Adipose tissue (tissue), 3 donors: ENCODE data around the gene SUGCT. TPM values are rescaled to one million over a fixed set of nuclear protein-coding genes. Genes with fewer than 3 reads are reported as not detected.
"Not testable (repeated sequence)": the region's sequence is repeated elsewhere in the genome, so short reads cannot be mapped to it uniquely, and the experiment has no call there.

Source experiments
- H3K27ac ChIP-seq: one replicate; pipeline ENCODE4 v1.5.1; 2013; ENCODE audit warnings: low read depth, low read length
- WGBS, 3 donors: extraction: QIAGEN DNeasy Blood & Tissue Kit; methylation state at CpG; one replicate each; pipeline ENCODE4 v1.1.7; 2013; 5-methylcytosine and 5-hydroxymethylcytosine counted together
- polyA plus RNA-seq, 3 donors: library from polyadenylated mRNA; stranded (reverse); fragments of 200-250 nt; gene quantifications; one replicate each; pipeline ENCODE4 v1.2.3, GENCODE V29; 2013
- donor health status: healthy with polysubstance abuse.
- donor health status: Bipolar disorder and iron deficiency.
- donor health status: healthy.

Gene SUGCT
- polyA plus RNA-seq = 1 to 10 TPM in 2 of 3 donors, under 1 TPM in 1; 0.75 to 4.2 (median 1.9) TPM

GRCh38 chr7:40134428-40135316, at the start of gene SUGCT, which contains the start of gene MPLKIP:
Gene SUGCT, plus strand, starts transcription at chr7:40135005.
Gene MPLKIP, minus strand, starts transcription at chr7:40134622. Its CDS starts 55 bp downstream, at chr7:40134567.
- 0 to 1% (median 0%) methylated on average over 66 to 75 of the region's 75 CpGs for WGBS, 3 donors
- H3K27ac ChIP-seq = peak within 1 kb of the TSS; percentile 11

- no peak overlapping the region for H3K27ac ChIP-seq
- 87 to 98% (median 98%) methylated on average over 2 of the region's 2 CpGs for WGBS, 3 donors
Measured at GRCh38 chr7:40092182-40092581, 42.6 kb upstream of the SUGCT start.

DNA sequence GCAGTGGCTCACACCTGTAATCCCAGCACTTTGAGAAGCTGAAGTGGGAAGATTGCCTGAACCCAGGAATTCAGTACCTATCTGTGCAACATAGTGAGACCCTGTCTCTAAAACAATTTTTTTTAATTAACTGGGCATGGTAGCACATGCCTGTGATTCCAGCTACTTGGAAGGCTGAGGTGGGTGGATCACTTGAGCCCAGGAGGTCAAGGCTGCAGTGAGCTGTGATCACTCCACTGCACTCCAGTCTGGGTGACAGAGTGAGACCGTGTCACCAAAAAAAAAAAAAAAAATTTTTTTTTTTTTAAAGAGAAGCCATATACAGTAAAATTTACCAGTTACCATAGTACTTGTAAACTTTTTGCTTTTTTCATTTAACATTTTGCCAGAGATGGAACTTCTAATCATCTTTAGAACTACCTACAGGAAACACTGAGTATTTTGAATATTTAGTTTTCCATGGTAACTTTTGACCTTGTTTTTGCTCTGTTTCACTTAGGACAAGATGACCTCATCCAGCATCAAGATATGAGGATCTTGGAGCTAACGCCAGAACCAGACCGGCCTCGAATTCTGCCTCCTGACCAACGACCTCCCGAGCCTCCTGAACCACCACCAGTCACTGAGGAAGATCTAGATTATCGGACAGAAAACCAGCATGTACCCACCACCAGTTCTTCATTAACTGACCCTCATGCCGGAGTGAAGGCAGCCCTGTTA, 41.0 kb upstream of the SUGCT start:
- WGBS, 3 donors = 77 to 88% (median 77%) methylated on average over 8 of the region's 8 CpGs
- no peak overlapping the region for H3K27ac ChIP-seq

DNA sequence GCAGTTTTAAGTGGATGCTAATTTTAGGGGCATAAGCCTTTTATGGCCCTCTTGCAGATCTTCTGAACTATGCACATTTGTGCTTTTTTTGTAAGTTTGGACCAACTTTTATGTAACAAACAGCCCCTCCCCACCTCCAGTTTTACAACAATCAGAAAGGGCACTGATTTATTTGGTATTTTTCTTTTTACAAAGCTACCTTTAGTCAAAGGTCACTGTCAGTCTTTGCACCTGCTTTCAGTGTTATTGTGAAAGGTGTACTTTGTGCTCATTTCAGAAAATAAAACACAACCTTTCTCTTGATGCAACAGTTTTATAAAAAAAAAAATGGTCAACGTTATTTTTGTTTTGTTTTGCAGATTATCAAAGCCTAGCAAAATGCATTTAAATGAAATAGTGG, 39.6 kb upstream of the SUGCT start:
- no peak overlapping the region for H3K27ac ChIP-seq
- 0 to 81% (median 56%) methylated on average over 1 of the region's 1 CpG for WGBS, 3 donors

DNA sequence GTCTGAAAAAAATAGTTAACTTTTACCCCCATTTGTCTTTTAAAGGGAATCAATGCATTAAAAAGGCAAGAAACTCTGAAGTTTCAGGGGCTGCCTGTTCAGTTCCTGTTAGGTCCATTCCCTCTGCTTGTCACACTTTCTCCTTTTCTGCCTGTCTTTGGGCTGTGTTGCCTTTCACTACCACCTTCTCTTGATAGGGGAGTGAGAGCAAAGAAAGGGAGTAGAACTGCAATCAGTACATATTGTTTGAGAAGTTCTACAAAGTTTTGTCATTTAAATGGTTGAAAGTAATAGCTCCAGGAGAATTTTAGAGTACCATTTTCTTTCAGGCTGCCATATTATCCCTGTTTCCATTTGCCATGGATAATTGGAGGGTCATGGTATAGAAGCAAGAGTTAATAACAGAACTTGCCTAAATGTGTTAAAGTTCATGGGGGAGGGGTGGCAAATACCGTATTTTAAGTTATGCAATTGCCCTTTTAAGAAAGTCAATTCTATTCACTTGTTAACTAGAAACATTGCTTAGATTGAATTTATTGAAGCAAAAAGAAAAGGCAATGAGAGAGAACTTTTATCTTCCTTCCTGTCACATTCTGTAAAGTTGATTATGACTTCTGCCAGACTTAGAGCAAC, 39.0 kb upstream of the SUGCT start:
- WGBS, 3 donors = 18 to 29% (median 21%) methylated on average over 1 of the region's 1 CpG
- no peak overlapping the region for H3K27ac ChIP-seq

DNA sequence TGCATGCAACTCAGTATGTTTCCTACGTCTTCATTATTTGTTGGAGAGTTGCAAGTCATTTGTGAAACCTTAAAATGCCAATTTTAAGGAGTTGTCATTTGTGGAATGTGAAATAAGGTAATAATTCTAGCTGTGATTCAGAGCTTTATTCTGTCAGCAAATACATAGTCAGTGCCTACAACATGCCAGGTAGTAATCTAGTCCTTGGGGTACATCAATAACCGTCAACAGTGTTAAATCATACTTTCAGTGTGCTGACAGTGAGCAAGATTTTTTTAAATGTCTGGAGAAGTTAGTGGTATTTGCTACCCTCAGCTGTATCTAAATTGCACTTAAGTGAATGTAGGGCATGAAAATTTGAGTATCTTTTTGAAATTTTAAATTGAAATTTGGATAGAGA, 37.1 kb upstream of the SUGCT start:
- WGBS, 3 donors = 34 to 81% (median 75%) methylated on average over 2 of the region's 2 CpGs
- no peak overlapping the region for H3K27ac ChIP-seq

DNA sequence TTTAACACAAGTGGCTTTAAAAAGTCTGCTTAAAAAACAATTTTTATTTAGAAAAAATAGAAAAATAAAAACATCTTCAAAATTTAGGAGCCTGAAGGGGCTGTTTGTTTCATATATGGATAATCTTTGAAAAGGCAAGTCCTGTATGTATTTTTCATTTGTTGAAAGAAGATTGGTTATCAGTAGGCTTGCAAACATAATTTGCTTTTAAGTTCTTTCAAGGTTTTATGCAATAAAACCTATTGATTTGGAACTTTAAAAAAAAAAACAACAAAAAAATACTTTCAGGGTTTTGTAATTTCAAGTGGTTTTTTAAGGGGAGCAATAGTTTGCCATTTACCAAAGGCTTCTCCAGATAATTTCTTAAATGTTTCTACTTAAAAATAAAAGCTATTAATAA, 36.0 kb upstream of the SUGCT start:
- H3K27ac ChIP-seq = no peak overlapping the region

- 78 to 94% (median 90%) methylated on average over 4 of the region's 4 CpGs for WGBS, 3 donors
- H3K27ac ChIP-seq = no peak overlapping the region
Measured at GRCh38 chr7:40099837-40100236, 35.0 kb upstream of the SUGCT start.

GRCh38 chr7:40101201-40101600, 33.6 kb upstream of the SUGCT start:
- 69 to 93% (median 87%) methylated on average over 3 of the region's 3 CpGs for WGBS, 3 donors

GRCh38 chr7:40102897-40103296, 31.9 kb upstream of the SUGCT start:
- 32 to 95% (median 94%) methylated on average over 2 of the region's 2 CpGs for WGBS, 3 donors
- no peak overlapping the region for H3K27ac ChIP-seq

More at GRCh38 chr7:40101201-40101600, 33.6 kb upstream of the SUGCT start:
- H3K27ac ChIP-seq = no peak overlapping the region

DNA sequence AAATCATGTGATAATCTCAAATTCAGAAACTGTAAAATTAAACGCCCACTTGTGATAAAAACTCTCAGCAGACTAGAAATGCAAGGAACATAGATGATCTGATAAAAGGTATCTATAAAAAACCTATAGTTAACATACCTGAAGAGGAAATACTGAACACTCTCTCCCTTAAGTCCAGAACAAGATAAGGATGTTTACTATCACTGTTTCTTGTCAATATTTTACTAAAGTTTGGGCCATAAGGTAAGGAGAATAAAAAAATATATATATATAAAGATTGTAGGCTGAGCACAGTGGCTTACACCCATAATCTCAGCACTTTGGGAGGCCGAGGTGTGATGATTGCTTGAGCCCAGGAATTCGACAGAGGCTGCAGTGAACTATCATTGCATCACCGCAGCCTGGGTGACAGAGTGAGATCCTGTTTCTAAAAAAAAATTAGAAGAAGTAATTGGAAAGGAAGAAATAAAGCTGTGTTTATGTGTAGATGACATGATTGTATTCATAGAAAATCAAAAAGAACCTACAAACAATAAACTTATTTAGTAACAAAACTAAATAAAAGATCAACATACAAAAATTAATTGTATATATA, 28.8 kb upstream of the SUGCT start:
- H3K27ac ChIP-seq = no peak overlapping the region
- WGBS, 3 donors = 42 to 77% (median 63%) methylated on average over 4 of the region's 4 CpGs

- 87 to 99% (median 96%) methylated on average over 2 of the region's 2 CpGs for WGBS, 3 donors
- H3K27ac ChIP-seq = no peak overlapping the region
Measured at GRCh38 chr7:40115936-40116335, 18.9 kb upstream of the SUGCT start.

GRCh38 chr7:40117199-40117598, 17.6 kb upstream of the SUGCT start:
- 89 to 96% (median 96%) methylated on average over 9 of the region's 9 CpGs for WGBS, 3 donors

DNA sequence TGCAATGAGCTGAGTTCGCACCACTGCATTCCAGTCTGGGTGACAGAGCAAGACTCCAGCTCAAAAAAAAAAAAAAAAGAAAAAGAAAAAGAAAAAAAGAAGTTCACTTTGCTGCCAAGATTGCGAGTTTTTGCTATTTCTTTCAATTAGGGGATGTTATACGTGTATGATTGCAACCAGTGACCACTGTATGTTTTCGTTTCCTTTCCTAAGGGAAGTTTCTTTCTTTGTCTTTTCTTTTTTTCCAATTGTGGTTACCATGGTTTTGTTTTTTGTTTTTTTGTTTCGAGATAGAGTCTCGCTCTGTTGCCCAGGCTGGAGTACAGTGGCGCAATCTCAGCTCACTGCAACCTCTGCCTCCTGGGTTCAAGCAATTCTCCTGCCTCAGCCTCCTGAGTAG, 16.6 kb upstream of the SUGCT start:
- H3K27ac ChIP-seq = not testable (repeated sequence)
- 70 to 90% (median 86%) methylated on average over 7 of the region's 7 CpGs for WGBS, 3 donors

More at GRCh38 chr7:40117199-40117598, 17.6 kb upstream of the SUGCT start:
- H3K27ac ChIP-seq = not testable (repeated sequence)

DNA sequence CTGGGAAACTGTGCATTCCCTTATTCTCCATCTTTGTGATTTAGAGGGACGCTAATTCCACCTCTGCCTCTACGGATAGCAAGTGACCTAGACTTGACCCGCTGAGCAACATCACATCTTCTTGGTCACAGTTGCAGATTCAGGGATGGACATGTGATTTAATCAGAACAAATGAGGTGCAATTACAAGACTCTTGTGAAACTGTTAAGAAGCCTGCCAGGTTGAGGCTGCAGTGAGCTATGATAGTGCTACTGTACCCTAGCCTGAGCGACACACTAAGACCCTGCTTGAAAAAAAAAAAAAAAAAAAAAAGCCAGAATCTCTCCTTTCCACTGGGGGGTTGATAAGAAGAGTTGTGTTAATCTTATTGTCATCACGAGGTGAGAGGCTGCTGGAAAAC, 14.8 kb upstream of the SUGCT start:
- WGBS, 3 donors = 86 to 91% (median 91%) methylated on average over 5 of the region's 5 CpGs
- H3K27ac ChIP-seq = no peak overlapping the region

DNA sequence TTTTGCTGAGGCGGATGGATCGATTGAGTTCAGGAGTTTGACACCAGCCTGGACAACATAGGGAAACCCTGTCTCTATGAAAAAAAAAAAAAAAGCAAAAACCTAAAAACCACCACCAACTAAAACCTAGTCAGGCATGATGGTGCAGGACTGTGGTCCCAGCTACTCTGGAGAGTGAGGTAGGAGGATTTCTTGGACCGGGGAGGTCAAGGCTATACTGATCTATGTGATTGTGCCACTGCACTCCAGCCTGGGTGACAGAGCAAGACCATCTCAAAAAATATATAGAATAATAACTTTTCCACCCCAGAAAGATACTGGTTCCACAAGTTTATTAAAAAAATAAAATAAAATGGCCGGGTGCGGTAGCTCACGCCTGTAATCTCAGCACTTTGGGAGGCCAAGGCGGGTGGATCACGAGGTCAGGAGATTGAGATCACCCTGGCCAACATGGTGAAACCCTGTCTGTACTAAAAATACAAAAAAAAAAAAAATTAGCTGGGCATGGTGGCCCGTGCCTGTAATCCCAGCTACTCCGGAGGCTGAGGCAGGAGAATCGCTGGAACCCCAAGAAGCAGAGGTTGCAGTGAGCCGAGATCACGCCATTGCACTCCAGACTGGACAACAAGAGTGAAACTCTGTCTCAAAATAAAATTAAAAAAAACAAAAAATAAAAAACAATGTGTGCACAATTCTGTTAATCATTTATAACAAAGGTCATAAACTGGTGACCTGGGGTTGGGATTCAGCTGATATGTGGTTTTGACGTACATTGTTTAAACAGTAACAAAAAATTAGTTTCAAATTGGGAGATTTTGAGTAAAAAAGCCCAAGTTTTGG, 12.5 kb upstream of the SUGCT start:
- 89 to 97% (median 96%) methylated on average over 14 of the region's 14 CpGs for WGBS, 3 donors

DNA sequence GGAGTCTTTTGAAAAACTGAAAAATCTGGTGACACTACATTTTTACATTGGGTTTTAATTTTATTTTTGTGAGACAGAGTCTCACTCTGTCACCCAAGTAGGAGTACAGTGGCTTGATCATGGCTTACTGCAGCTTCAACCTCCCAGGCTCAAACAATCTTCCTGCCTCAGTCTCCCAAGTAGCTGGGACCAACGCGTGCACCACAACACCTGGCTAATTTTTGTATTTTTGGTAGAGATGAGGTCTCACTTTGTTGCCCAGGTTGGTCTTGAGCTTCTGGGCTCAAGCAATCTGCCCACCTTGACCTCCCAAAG, 11.9 kb upstream of the SUGCT start:
- WGBS, 3 donors = 95 to 96% (median 96%) methylated on average over 2 of the region's 2 CpGs
- H3K27ac ChIP-seq = no peak overlapping the region

More for the DNA sequence above, 12.5 kb upstream of the SUGCT start:
- not testable (repeated sequence) for H3K27ac ChIP-seq
